ENCODE data around the gene NHERF1. TPM values are rescaled to one million over a fixed set of nuclear protein-coding genes. Genes with fewer than 3 reads are reported as not detected.

NHERF1 gene
- total RNA-seq, 4 donors from 2014 or later = 21.1 to 53.8 (median 42.0) TPM

DNA sequence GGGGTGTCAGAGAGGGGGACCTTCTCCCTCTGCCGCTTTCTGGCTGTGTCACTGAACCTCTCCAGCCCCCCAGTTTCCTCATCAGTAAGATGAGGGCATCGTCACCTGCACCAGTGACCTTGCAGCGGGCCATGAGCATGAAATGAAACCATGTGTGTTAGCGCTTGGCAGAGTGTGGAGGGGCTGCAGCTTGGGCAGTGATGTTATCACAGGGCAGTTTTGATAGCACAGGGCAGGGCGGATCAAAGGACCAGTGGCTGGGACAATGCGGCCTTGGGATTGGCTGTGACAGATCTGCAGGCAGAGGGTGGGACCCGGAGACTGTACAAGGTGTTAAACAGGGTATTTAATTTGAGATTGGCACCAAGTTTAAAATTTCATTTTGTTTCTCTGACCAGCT is 66.6 kb downstream of the NHERF1 start:
- H3K36me3 ChIP-seq = peaks cover 23% of the 10 kb centered on the region
- no peak overlapping the region for H3K27ac ChIP-seq
- TF ChIP-seq CTCF (IDR thresholded peaks at IDR 0.05) (no peak), EP300 (IDR thresholded peaks at IDR 0.05) (no peak)
- no peaks in the 10 kb centered on the region for H3K4me1 ChIP-seq
- no peak for DNase-seq (ENCODE audit: low spot score in 2 of 2)
- no peaks in the 10 kb centered on the region for H3K27me3 ChIP-seq
- H3K9me3 ChIP-seq = no peaks in the 10 kb centered on the region
- H3K4me3 ChIP-seq = no peak overlapping the region
- WGBS = 98% methylated on average over 7 of the region's 7 CpGs

- TF ChIP-seq POLR2A (IDR thresholded peaks at IDR 0.05) (no peak), EP300 (IDR thresholded peaks at IDR 0.05) (no peak)
- DNase-seq (ENCODE audit: low spot score in 2 of 2) = no peak
- Histone ChIP-seq H3K4me1 (no peaks in the 10 kb centered on the region), H3K9me3 (no peaks in the 10 kb centered on the region), H3K36me3 (peaks cover 30% of the 10 kb centered on the region), H3K27me3 (no peaks in the 10 kb centered on the region), H3K27ac (no peak overlapping the region), H3K4me3 (no peak overlapping the region)
- WGBS = 88% methylated on average over 12 of the region's 15 CpGs
Measured at GRCh38 chr17:74815550-74816370, 67.3 kb downstream of the NHERF1 start.

- WGBS = 90% methylated on average over 16 of the region's 18 CpGs
- Histone ChIP-seq H3K4me3 (no peak overlapping the region), H3K9me3 (no peaks in the 10 kb centered on the region), H3K27ac (no peak overlapping the region), H3K36me3 (peaks cover 32% of the 10 kb centered on the region), H3K4me1 (peaks cover 6% of the 10 kb centered on the region), H3K27me3 (no peaks in the 10 kb centered on the region)
- no peak for DNase-seq (ENCODE audit: low spot score in 2 of 2)
- no peak for TF ChIP-seq POLR2AphosphoS5 (IDR thresholded peaks at IDR 0.05)
- TF ChIP-seq POLR2A (IDR thresholded peaks at IDR 0.05) = no peak
- no peak for TF ChIP-seq EP300 (IDR thresholded peaks at IDR 0.05)
- TF ChIP-seq CTCF (IDR thresholded peaks at IDR 0.05) = no peak
Measured at GRCh38 chr17:74816905-74817620, 68.6 kb downstream of the NHERF1 start.

DNA sequence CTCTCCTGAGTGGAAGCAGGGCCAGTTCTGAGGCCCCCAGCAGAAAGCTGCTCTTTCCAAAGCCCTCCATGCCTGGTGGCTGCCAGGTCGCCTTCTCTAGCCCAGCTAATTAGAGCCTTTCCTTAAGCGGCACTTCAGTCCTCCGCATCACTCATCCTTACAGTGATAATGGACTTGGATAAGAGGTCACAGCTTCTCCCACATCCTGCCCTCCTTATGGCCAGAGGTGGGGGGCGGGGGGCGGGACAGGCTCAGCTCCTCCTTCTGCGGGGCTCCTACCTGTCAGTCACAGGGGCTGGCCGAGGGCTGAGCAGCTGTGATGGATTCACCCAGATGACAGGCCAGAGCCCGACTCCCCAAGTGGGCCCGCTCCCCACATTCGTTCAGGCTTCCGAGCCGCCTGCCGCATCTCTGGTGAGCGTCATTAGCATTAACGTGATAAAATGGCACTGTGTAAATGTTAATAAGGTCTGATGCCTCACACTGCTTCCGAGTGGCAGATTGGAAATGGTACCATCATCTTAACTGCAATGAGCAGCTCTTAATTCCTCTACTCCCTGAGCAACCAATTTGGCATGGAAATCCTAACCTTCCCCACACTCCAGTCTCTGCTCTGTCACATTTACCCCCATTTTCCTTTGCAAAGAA is 70.0 kb downstream of the NHERF1 start:
- H3K9me3 ChIP-seq = no peaks in the 10 kb centered on the region
- H3K36me3 ChIP-seq = peaks cover 25% of the 10 kb centered on the region
- 92% methylated on average over 16 of the region's 16 CpGs for WGBS
- no peak overlapping the region for H3K27ac ChIP-seq
- DNase-seq (ENCODE audit: low spot score in 2 of 2) = no peak
- no peaks in the 10 kb centered on the region for H3K27me3 ChIP-seq
- no peak overlapping the region for H3K4me3 ChIP-seq
- no peak for TF ChIP-seq CTCF (IDR thresholded peaks at IDR 0.05)
- no peak for TF ChIP-seq EP300 (IDR thresholded peaks at IDR 0.05)
- TF ChIP-seq POLR2AphosphoS5 (IDR thresholded peaks at IDR 0.05) = no peak
- no peak for TF ChIP-seq POLR2A (IDR thresholded peaks at IDR 0.05)
- peaks cover 19% of the 10 kb centered on the region for H3K4me1 ChIP-seq

Other genes with a start within 250 kb of the NHERF1 start
- gene CD300LB, start 217.2 kb upstream of the NHERF1 start, total RNA-seq = not detected
- gene CD300C, start 202.5 kb upstream of the NHERF1 start, total RNA-seq = under 1 TPM; 0.31 to 0.80 (median 0.53) TPM
- not detected for gene CD300H, start 181.1 kb upstream of the NHERF1 start, total RNA-seq
- gene CD300LD, start 156.3 kb upstream of the NHERF1 start, total RNA-seq = not detected
- gene CD300E, start 124.9 kb upstream of the NHERF1 start, total RNA-seq = under 1 TPM in 1 of 4 donors, not detected in 3; 0.24 TPM
- gene CD300LF, start 35.7 kb upstream of the NHERF1 start, total RNA-seq = not detected
- gene RAB37, start 11.4 kb upstream of the NHERF1 start, total RNA-seq = under 1 TPM in 2 of 4 donors, not detected in 2; 0.32 to 0.38 TPM
- gene NAT9, start 27.7 kb downstream of the NHERF1 start, total RNA-seq = 10 to 100 TPM; 21.0 to 32.7 (median 24.4) TPM
- under 1 TPM in 1 of 4 donors, not detected in 3; 0.13 TPM for gene GRIN2C, start 111.3 kb downstream of the NHERF1 start, total RNA-seq
- gene FDXR, start 124.4 kb downstream of the NHERF1 start, total RNA-seq = 10 to 100 TPM; 19.1 to 34.1 (median 24.7) TPM
- gene FADS6, start 145.0 kb downstream of the NHERF1 start, total RNA-seq = 10 to 100 TPM in 2 of 4 donors, 1 to 10 TPM in 2; 4.9 to 11.6 (median 8.1) TPM
- 1 to 10 TPM; 1.1 to 3.7 (median 1.9) TPM for gene USH1G, start 174.6 kb downstream of the NHERF1 start, total RNA-seq
- gene OTOP2, start 175.6 kb downstream of the NHERF1 start, total RNA-seq = under 1 TPM in 1 of 4 donors, not detected in 3; 0.49 TPM
- gene OTOP3, start 187.3 kb downstream of the NHERF1 start, total RNA-seq = under 1 TPM in 2 of 4 donors, not detected in 2; 0.65 to 0.98 TPM
- gene HID1, start 224.1 kb downstream of the NHERF1 start, total RNA-seq = 10 to 100 TPM in 2 of 4 donors, 1 to 10 TPM in 2; 3.4 to 13.7 (median 9.5) TPM
- gene CDR2L, start 239.0 kb downstream of the NHERF1 start, total RNA-seq = 1 to 10 TPM; 5.6 to 8.6 (median 6.9) TPM

All from suprapubic skin (tissue), 4 donors.